K562 (cell line): ENCODE results near the gene DLG4. TPM values are rescaled to one million over a fixed set of nuclear protein-coding genes. Genes with fewer than 3 reads are reported as not detected.

Experiments used
- ATF3 ChIP-seq, 2 experiments: fragments of 450-650 bp in 1 of 2; sonication (generic) in 1 of 2; formaldehyde crosslinking in 1 of 2; IDR thresholded peaks in 1 of 2; conservative IDR thresholded peaks in 1 of 2; 2 replicates each; pipeline versions ENCODE4 v1.6.1 to v1.8.1; 2016 to 2023; ENCODE audit warnings: mild to moderate bottlenecking in 2 of 2, moderate library complexity in 2 of 2, inconsistent platforms in 1 of 2, missing genetic modification reagents in 1 of 2
- BHLHE40 ChIP-seq: IDR thresholded peaks from 2 replicates; pipeline ENCODE4 v1.6.1; 2011; ENCODE audit warnings: low read length, improper control_type of control experiment
- BRCA1 ChIP-seq, 2 experiments: fragments of 450-650 bp in 1 of 2; sonication (generic) in 1 of 2; formaldehyde crosslinking in 1 of 2; IDR thresholded peaks; 2 replicates each; pipeline versions ENCODE4 v1.5.0 to v1.6.1; 2017 to 2020; ENCODE audit warnings: mild to moderate bottlenecking in 1 of 2, missing genetic modification reagents in 1 of 2
- CSDE1 ChIP-seq, 2 experiments: fragments of 450-650 bp; IDR thresholded peaks; 2 replicates each; pipeline ENCODE4 v1.6.1; 2016; ENCODE audit warnings: mild to moderate bottlenecking in 1 of 2
- CTBP1 ChIP-seq: fragments of 450-650 bp; IDR thresholded peaks from 2 replicates; pipeline ENCODE4 v1.6.1; 2016; ENCODE audit warnings: borderline replicate concordance
- CTCF ChIP-seq, 3 experiments: IDR thresholded peaks in 2 of 3; conservative IDR thresholded peaks in 1 of 3; 2 replicates each; pipeline ENCODE4 v1.5.1; 2011 to 2012; ENCODE audit warnings: low read length in 3 of 3, mild to moderate bottlenecking in 3 of 3, control low read depth in 2 of 3, improper control_type of control experiment in 1 of 3, inconsistent platforms in 1 of 3, low read depth in 1 of 3, mixed read lengths in 1 of 3, moderate library complexity in 1 of 3; ENCODE audit not compliant: insufficient read depth in 2 of 3
- FOXK1 ChIP-seq: sonication (generic); formaldehyde crosslinking; IDR thresholded peaks from 2 replicates; pipeline ENCODE4 v1.8.0; 2022; ENCODE audit warnings: missing genetic modification reagents, mild to moderate bottlenecking, borderline replicate concordance
- FOXP1 ChIP-seq: sonication (generic); formaldehyde crosslinking; IDR thresholded peaks from 2 replicates; pipeline ENCODE4 v1.8.0; 2022; ENCODE audit warnings: mild to moderate bottlenecking, missing genetic modification reagents
- KLF13 ChIP-seq: fragments of 450-650 bp; IDR thresholded peaks from 2 replicates; pipeline ENCODE4 v1.6.1; 2016; ENCODE audit warnings: missing genetic modification characterization, low read depth, mild to moderate bottlenecking, missing compliant biosample characterization, moderate library complexity, borderline replicate concordance
- MXI1 ChIP-seq: IDR thresholded peaks from 2 replicates; pipeline ENCODE4 v1.6.1; 2011; ENCODE audit warnings: low read depth, mild to moderate bottlenecking, improper control_type of control experiment, low read length
- RBM15 ChIP-seq: fragments of 200-400 bp; formaldehyde crosslinking; IDR thresholded peaks from 2 replicates; pipeline ENCODE4 v1.6.1; 2018; ENCODE audit warnings: mild to moderate bottlenecking, low read length, moderate library complexity; ENCODE audit not compliant: insufficient read depth
- RFX1 ChIP-seq: fragments of 450-650 bp; IDR thresholded peaks from 2 replicates; pipeline ENCODE4 v1.6.1; 2016; ENCODE audit warnings: mild to moderate bottlenecking, moderate library complexity
- SNIP1 ChIP-seq: fragments of 450-650 bp; IDR thresholded peaks from 2 replicates; pipeline ENCODE4 v1.7.1; 2017; ENCODE audit warnings: low read depth, mild to moderate bottlenecking
- TEAD2 ChIP-seq: fragments of 450-650 bp; IDR thresholded peaks from 2 replicates; pipeline ENCODE4 v1.6.1; 2016; ENCODE audit warnings: missing genetic modification characterization, control low read depth, missing compliant biosample characterization
- TFAP4 ChIP-seq: sonication (generic); formaldehyde crosslinking; IDR thresholded peaks from 2 replicates; pipeline ENCODE4 v1.8.0; 2022; ENCODE audit warnings: missing genetic modification reagents, mild to moderate bottlenecking, moderate library complexity, borderline replicate concordance
- VEZF1 ChIP-seq: fragments of 200-800 bp; sonication (Bioruptor generic); IDR thresholded peaks from 2 replicates; pipeline ENCODE4 v1.6.1; 2017; ENCODE audit warnings: missing genetic modification characterization, missing compliant biosample characterization
- ZBTB8A ChIP-seq: fragments of 450-650 bp; IDR thresholded peaks from 2 replicates; pipeline ENCODE4 v1.6.1; 2018; ENCODE audit warnings: mild to moderate bottlenecking, moderate library complexity; ENCODE audit not compliant: partially characterized antibody
- ZC3H8 ChIP-seq: fragments of 450-650 bp; IDR thresholded peaks from 2 replicates; pipeline ENCODE4 v1.6.1; 2017
- ZNF124 ChIP-seq: sonication (generic); formaldehyde crosslinking; IDR thresholded peaks from 2 replicates; pipeline ENCODE4 v1.8.1; 2022; ENCODE audit warnings: missing genetic modification reagents
- ZNF263 ChIP-seq: sonication (generic); formaldehyde crosslinking; IDR thresholded peaks from 2 replicates; pipeline ENCODE4 v1.8.0; 2022; ENCODE audit warnings: mild to moderate bottlenecking, missing genetic modification reagents, borderline replicate concordance
- ZNF644 ChIP-seq: fragments of 200-800 bp; sonication (Bioruptor generic); IDR thresholded peaks from 2 replicates; pipeline ENCODE4 v1.6.1; 2016; ENCODE audit warnings: low read depth, missing genetic modification characterization, missing compliant biosample characterization
- polyA plus RNA-seq, 8 experiments: library from polyadenylated mRNA; depleted of rRNA in 4 of 8; stranded (reverse) in 5 of 8; unstranded in 3 of 8; fragments of >200 nt; fragmentation: Nextera tagmentation in 2 of 8; fragmentation: Illumina TruSeq in 1 of 8; extraction: Ambion mirVana in 2 of 8; extraction: Trizol in 1 of 8; gene quantifications; 2 replicates each; pipeline versions ENCODE4 v1.2.1 to v1.2.3, GENCODE V29; 2011 to 2014; ENCODE audit warnings: inconsistent platforms in 1 of 8, missing spikeins in 1 of 8
- total RNA-seq, 7 experiments: library from RNA; depleted of rRNA in 6 of 7; stranded (reverse); fragments of >200 nt in 6 of 7; fragmentation: Illumina TruSeq in 2 of 7; extraction: Trizol in 2 of 7; gene quantifications; 2 replicates each; pipeline versions ENCODE4 v1.2.1 to v1.2.3, GENCODE V29; 2011 to 2021; ENCODE audit warnings: low replicate concordance in 1 of 7
- TF ChIP-seq, protein P1 (sequence below): sonication (generic); formaldehyde crosslinking; IDR thresholded peaks from 2 replicates; pipeline ENCODE4 v1.8.0; 2022; ENCODE audit warnings: mild to moderate bottlenecking, low read depth, missing genetic modification reagents

The DLG4 gene
- total and polyA plus RNA-seq, 9 of the 15 experiments (the other 6 are each of a cell fraction or from before 2014, with no cell fraction given), result 0.03 to 12.0 (median 4.1) TPM

GRCh38 chr17:7204828-7205461 is 14.7 kb downstream of the DLG4 start (continued):
- TF ChIP-seq, protein P1, sequence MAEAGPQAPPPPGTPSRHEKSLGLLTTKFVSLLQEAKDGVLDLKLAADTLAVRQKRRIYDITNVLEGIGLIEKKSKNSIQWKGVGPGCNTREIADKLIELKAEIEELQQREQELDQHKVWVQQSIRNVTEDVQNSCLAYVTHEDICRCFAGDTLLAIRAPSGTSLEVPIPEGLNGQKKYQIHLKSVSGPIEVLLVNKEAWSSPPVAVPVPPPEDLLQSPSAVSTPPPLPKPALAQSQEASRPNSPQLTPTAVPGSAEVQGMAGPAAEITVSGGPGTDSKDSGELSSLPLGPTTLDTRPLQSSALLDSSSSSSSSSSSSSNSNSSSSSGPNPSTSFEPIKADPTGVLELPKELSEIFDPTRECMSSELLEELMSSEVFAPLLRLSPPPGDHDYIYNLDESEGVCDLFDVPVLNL (CRISPR knock-in tag), result no peak
- no peak for TF ChIP-seq SNIP1
- no peak for TF ChIP-seq ZBTB8A
- no peak for TF ChIP-seq KLF13 (tag)
- peak; percentile 87 for TF ChIP-seq MXI1
- TF ChIP-seq BHLHE40, result no peak
- TF ChIP-seq VEZF1 (CRISPR knock-in tag), result peak; percentile 70
- no peak for TF ChIP-seq BRCA1 (IDR thresholded peaks at IDR 0.05)
- TF ChIP-seq BRCA1 (CRISPR knock-in tag; IDR thresholded peaks at IDR 0.05), result no peak
- TF ChIP-seq ZNF124 (CRISPR knock-in tag), result no peak
- TF ChIP-seq FOXK1 (CRISPR knock-in tag), result no peak
- TF ChIP-seq ZNF644 (tag), result no peak
- no peak for TF ChIP-seq FOXP1 (CRISPR knock-in tag)
- no peak for TF ChIP-seq ZNF263 (CRISPR knock-in tag)
- no peak for TF ChIP-seq CTCF (IDR thresholded peaks at IDR 0.05 in 2 of 3, conservative IDR thresholded peaks at IDR 0.05 in 1 of 3; ENCODE audit: insufficient read depth in 2 of 3, low read depth in 1 of 3, low read length in 3 of 3)
- peak; percentile 45; the same call in 1 of the 2 replicates for TF ChIP-seq TFAP4 (CRISPR knock-in tag)
- TF ChIP-seq TEAD2 (tag), result no peak
- no peak for TF ChIP-seq ATF3 (IDR thresholded peaks at IDR 0.05)
- TF ChIP-seq ATF3 (CRISPR knock-in tag; conservative IDR thresholded peaks at IDR 0.05), result no peak
- peak; percentile 99 for TF ChIP-seq RFX1
- peak; percentile 33; the same call in 1 of the 2 replicates for TF ChIP-seq CTBP1
- peak in 1 of 2 experiments; percentile 94; a peak in 2 of 4 replicates for TF ChIP-seq CSDE1 (IDR thresholded peaks at IDR 0.05)
- no peak for TF ChIP-seq ZC3H8
- no peak for TF ChIP-seq RBM15
